HT1080 (cell line): ENCODE results near the gene SEC23B. TPM values are rescaled to one million over a fixed set of nuclear protein-coding genes. Genes with fewer than 3 reads are reported as not detected.
A peak's percentile ranks its signal among the peaks of the same experiment; 100 is the strongest.
"Not testable (repeated sequence)": the region's sequence is repeated elsewhere in the genome, so short reads cannot be mapped to it uniquely, and the experiment has no call there.

Experiments used
- DNase-seq: peaks from one replicate; pipeline ENCODE4 v3.0.0-alpha.2; 2015; ENCODE audit warnings: low read depth
- total RNA-seq: library from RNA; depleted of rRNA; stranded (reverse); fragments of >200 nt; shearing (Covaris generic); gene quantifications from 2 replicates; pipeline ENCODE4 v1.2.3, GENCODE V29; 2014

SEC23B gene
- total RNA-seq, 1 experiment from 2014 or later, result 95.2 TPM

DNA sequence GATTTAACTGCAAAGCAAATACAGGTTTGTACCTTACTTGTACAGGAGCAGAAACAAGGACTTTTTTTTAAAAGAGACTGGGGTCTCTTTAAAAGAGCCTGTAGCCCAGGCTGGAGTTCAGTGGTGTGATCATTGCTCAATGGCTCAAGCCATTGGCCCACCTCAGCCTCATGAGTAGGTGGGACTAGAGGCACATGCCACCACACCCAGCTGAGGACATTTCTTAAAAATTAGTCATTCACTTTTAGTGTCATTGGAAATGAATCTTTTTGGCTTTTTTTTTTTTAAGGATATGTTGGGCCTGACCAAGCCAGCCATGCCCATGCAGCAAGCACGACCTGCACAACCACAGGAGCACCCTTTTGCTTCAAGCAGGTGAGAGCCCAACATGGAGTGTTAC, 16.9 kb downstream of the SEC23B start:
- DNase-seq, result peak; percentile 93

DNA sequence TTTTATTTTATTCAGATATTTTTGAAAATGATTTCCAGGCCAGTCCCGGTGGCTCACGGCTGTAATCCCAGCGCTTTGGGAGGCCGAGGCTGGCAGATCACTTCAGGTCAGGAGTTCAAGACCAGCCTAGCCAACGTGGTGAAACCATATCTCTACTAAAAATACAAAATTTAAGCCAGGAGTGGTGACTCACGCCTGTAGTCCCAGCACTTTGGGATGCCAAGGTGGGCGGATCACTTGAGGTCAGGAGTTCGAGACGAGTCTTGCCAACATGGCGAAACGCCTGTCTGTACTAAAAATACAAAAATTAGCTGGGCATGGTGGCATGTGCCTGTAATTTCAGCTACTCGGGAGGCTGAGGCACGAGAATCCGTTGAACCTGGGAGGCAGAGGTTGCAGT, 19.0 kb downstream of the SEC23B start:
- not testable (repeated sequence) for DNase-seq

DNA sequence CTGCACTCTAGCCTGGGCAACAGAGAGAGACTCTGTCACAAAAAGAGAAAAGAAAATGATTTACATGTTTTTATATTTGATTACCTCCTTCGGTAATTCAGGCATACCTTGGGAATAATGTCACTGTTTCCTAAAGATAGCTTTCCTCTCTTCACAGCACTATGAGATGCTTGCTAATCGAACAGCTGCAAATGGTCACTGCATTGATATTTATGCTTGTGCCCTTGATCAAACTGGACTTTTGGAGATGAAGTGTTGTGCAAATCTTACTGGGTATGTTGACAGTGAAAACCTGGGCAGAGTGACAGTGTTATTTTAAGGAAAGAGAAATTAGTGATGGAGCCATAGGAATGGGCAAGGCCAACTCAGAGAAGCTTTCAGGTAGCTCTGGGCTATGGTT, 19.6 kb downstream of the SEC23B start:
- DNase-seq, result no peak

DNA sequence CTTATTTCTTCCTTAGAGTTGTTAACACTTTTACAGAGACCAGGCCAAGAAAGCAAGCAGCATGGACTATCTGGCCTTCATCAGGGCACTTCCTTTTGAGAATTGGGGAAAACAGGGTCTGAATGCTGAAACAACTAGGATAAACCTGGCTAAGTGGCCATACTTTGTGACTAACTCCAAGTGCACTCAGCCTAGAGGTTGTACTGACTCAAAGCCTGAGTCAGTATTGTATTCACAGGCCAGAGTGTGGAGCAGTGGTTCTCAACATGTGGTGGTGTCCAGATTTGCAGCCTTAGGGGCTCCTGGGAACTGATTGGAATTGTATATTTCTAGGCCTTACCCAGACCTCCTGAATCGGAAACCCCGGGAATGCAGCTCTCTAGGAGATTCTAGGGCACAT, 20.1 kb downstream of the SEC23B start:
- DNase-seq, result peak; percentile 76

DNA sequence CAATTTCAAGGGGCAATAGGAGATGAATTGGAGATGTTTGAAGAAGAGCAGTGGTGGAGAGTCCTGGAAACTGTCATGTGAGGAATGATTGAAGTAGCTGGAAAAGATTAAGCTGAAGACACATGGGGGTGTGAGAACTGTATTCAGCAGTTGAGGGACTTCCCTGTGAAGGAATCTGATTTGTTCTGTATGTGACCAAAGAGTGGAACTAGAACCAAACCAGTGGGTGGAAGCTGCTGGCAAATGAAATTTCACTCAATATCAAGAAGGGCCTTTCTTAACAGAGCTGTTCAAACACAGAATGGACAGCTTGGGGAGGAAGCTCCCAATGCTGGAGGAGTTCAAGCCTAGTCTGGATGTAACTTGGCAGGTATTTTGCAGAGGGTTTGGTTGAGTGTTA, 21.3 kb downstream of the SEC23B start:
- DNase-seq, result no peak

DNA sequence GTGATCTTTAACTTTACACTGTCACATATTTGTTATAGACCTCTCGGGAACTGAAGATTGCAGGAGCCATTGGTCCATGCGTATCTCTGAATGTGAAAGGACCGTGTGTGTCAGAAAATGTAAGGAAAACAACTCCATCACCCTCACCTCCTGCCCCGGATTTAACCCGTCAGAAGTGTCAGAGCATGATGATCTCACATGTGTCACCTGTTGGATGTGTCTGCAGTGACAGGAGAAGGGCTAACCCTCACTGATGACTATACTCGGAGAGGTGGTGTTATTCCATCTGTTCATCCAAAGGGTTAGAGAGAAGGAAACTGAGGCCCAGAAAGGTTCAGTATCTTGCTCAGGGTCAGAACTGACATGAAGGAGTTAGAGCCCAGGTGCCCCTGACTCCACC, 24.9 kb downstream of the SEC23B start:
- no peak for DNase-seq

DNA sequence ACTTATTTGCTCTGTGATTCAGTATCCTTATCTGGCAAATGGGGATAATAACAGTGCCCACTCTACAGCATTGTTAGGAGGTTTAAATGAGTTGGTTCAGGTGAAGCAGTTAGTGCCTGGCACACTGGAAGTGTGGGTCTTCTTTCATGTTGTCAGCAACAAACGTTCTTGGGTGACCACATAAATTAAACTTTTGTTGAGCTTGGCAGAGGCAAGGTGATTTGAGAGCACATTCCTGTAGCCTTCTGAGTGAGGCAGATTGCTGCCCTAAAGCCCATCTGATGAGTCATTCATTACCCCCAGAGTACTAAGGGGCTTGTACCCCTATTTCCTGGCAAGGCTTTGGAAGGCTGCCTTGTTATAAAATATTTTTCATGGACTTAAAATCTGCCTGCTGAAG, 25.8 kb downstream of the SEC23B start:
- peak; percentile 11 for DNase-seq

DNA sequence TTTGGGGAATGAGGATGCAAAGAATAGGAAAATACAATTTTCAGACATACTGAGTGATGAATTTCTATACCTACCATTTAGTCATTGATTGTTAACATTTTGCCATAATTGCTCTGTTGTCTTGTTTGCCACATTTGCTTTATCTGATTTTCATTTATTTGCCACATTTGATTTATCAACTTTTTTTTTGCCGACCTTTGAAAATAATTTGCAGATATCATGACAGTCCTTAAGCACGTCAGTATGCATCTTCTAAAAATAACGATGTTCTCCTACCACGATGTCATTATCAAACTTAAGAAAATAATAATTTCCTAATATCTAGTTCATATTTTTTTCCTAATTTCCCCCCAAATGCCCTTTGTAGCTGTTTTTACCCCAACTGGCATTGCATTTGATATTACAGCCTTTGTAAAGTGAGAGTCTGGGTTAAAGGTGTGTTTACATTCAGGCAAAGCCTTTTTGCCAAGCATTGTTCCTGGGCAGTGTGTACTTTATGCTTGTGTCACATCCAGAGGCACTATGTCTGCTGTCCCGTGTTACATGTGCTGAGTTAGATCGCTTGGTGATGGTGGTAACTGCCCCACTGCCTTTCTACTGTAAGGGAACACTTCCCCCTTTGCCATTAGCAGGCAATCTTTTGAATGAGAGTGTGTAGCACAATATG, 26.4 kb downstream of the SEC23B start:
- DNase-seq, result no peak

DNA sequence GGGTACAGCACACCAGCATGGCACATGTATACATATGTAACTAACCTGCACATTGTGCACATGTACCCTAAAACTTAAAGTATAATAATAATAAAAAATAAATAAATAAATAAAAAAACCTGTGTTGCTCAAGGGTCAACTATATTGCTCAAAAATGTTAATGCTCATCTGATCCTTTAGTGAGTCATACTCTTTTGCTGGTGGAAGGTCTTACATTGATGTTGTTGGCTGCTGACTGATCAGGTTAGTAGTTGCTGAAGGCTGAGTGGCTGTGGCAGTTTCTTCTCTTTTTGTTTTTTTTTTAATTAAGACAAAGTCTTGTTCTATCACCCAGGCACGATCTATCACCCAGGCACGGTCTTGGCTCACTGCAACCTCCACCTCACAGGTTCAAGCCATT, 29.9 kb downstream of the SEC23B start:
- DNase-seq, result peak; percentile 12

DNA sequence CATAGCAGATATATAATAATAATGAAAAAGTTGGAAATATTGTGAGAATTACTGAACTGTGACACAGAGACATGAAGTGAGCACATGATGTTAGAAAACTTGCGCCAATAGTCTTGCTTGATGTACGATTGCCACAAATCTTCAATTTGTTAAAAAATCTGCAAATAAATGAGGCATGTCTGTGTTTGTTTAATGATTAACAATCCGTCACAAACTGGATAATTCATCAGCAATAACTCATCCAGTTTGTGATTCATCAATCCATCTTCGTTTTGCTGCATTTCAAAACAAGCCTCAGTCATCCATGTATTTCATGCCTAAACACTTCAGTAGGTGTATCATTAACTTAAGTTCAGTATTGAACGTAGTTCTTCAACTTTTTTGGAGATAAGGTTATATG, 34.0 kb downstream of the SEC23B start:
- no peak for DNase-seq

DNA sequence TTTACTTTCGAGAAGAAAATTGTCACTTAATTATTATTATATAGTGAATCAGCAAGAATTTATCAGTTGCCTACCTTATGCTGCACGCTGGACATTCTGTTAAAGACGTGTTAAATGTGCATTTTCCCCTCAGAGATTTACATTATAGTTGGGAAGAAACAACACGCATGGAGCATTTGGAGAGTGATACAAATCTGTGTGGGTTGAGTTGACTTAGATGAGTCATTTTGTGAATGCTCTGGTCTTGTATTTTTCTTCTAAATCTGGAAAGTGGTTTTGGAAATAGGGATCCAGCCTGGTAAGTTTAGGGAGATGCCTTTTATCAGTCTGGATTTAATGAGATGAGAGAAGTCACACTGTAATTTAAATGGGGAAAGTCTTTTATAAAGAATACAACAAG, 35.5 kb downstream of the SEC23B start:
- DNase-seq, result no peak

DNA sequence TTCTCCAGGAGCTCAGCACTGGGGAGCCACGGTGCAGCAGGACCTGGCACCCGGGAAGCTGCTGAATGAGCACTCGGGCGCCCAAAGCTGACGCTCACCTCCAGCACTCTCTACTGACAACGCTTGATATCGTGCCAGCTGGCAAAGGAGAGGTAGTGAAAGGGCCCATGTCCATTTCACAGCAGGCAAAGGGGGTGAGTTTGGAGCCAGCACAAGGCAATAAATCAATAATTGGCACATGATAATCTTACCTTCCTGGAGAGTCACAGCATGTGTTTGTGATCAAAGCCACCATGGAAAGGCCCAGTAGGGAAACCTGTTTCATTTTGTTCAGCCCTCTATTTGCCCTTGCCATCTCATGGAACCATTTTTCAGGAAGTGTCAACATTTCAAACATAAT, 36.2 kb downstream of the SEC23B start:
- DNase-seq, result no peak

DNA sequence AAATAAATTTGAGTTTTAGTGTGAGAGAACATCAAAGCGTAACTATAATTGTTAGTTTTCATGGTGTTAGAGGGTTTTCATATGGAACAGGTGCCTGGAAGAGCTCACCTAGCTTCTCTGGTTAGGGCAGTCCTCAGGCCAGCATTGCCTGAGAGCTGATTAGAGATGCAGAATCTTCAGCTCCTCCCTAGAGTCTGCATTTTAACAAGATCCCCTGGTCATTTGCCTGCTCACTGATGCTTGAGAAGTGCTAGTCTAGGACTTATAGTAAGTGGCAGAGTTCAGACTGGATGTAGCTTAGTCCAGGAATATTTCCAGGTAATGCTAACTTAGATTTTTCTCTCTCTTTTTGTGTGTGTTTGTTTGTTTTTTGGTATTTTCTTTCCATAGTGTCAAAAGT, 37.8 kb downstream of the SEC23B start:
- DNase-seq, result no peak

DNA sequence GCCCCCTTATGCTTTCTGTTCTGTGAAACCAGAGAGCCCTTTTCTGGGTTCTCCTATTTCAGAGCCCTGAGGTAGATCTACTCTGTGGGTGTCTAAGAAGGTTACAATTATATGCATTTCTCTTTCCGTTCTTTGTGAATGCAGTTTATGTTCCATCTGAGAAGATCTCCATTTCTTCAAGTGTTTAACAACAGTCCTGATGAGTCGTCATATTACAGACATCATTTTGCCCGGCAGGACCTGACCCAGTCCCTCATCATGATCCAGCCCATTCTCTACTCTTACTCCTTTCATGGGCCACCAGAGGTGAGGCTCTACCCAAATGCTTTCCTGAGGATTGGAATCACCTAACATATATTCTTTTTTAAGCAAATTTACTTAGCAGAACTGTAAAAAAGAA, 40.7 kb downstream of the SEC23B start:
- no peak for DNase-seq

DNA sequence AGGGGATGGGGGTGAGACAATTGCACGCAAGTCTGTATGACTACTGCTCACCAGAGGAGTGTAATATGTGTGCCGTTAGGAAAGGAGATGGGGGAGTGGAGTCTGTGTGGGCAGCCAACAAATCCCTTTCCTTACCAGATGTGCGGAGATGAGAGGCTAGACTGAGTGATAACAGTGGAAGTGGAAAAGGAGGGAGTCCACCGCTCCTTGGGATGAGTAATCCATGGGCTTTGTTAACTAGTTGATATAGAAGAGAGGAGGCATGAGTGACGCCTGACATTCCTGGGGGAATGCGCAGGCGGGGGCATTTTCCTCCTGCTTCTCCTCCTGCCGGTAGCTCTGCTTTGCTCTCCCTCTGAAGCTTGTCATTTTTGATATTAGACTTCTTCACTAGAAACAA, 46.0 kb downstream of the SEC23B start:
- no peak for DNase-seq

DNA sequence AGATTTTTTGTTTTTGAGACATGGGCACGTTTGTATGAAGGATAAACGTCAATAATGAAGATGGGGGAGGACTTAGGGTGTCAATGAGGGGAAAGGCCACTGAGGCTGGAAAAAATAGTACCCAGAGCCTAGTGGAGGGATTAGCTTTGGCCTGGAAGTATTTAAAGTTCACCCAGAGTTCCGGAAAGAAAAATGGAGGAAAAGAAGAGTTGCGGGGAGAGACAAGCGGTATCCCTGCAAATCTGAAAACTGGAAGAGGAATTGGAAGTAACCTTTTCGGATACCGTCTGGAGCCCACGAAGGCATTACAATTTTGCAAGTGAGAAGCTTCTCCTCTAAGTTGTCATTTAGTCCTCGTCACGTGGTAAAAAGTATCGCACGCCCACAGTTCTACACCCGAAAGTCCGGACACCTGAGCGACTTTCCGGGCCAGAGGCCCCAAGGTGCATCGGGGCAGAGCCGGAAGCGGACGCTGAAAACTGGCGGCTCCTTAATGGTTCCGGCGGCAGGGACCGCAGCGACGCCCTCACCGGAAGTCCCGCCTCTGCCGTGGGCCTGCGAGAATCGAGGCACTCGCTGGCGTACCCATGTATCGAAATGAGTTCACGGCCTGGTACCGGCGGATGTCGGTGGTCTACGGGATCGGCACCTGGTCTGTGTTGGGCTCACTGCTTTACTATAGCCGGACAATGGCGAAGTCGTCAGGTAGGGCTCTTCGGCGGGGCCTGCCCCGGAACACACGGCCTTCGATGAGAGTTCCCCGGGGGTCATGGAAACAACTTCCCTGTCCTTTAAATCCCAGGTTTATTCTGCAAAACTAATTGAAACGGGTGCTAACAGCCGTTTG, 59.4 kb downstream of the SEC23B start, which contains the start of gene SMIM26:
SMIM26 (plus strand) TSS at position 541 of the 847 bp plus-strand sequence; CDS start at position 588, 47 bp downstream.
- DNase-seq, result peak; percentile 92

DNA sequence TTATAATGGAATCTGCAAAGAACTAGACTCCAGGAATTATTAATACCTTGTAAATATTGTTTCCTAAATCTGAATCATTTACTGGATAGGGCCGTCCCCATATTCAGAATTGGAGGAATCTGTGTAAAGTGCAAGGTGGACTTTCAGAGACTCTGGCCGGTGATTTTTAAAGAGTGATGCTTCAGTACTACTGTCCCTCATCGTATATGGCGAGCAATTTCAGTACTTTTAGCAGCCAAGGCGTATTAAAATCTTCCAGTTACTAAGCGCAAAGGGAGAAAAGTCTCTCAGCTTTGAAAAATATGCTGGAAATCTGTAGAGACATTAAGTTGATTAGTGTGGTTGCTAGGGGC, 60.0 kb downstream of the SEC23B start:
- DNase-seq, result no peak

DNA sequence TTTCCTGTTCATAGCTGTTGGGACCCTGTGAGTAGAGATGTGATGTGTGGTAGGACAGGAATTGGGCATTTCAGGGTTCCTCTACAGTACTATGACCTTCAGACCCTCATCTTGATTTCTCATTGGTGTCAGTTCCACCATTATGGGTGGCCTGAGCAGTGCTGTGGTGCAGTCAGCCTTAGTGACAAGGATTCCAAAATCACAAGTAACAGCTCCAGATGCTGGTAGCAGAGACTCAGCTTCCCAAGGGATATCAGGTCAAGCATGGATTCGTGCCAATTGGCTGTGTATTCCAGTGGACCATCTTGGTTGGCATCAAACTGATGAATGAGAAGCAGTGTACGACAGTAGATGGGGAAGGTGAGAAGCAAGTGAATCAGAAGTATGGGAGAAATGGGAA, 63.3 kb downstream of the SEC23B start:
- no peak for DNase-seq

DNA sequence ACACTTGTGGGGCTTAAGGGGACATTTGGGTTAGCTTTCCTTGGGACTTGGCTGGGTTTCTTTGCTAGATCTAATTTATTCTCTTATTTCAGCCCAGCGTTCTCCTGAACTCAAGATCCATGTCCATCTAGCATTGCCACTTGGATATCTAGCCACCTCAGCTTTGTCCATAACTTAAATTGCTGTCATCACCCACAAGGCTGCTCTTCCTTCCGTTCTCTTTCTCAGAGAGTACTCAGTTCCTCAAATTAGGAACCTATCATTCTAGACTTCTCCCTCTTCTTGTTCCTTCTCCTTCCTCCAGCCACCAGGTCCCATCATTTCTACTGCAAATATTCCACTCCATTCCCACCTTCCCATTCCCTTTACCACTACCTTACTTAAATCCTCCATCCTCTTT, 63.8 kb downstream of the SEC23B start:
- no peak for DNase-seq

DNA sequence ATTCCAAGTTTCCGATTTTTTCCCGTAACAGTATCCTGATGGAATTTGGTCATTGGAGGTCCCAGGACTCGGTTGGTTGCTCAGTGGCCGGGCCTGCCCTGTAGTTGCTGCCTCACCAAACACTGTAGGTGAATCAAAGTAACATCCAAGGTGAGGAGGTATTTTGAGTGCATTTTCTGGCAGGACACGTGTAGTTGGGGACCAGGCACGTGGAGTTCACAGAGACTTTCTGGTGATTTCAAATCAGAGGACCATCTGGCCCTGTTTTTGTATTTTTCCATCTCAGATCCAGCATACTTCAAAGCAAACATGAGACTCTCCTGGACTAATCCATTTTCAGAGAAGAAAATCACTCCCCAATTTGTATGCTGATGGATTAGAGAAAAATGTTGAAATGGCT, 70.2 kb downstream of the SEC23B start:
- DNase-seq, result no peak

DNA sequence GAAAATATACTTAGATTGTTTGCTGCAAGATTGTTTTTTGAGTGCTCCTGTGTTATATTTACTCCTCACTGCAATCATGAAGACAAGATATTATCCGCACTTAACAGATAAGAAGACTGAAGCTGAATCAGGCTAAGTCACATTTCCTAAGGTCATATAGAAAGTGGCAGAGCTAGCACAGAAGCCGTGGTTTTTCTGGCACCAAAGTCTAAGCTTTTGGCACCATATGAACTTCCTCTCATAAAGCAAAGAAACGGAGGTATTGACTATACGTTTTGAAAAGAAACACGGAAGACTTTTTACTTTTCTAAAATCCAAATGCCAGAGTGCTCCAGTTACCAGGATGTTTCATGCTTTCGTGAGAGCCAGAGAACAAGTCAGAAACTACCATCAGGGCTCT, 70.8 kb downstream of the SEC23B start:
- no peak for DNase-seq

DNA sequence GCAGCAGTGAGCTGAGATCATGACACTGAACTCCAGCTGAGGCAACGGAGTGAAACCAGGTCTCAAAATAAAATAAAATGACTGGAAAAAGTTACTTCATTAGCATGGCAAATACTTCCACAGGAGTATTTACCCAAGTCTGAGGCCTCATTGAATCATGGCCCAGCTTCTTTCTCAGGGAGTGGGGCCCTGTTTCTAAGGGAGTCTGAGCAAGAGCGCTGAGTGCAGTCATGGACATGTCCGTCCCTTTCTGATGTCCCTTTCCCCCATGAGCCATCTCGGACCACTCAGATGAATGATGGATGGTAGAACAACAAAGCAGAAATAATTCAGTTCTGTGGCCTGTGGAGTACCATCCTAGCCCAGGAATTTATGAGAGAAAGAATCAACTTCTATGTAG, 72.3 kb downstream of the SEC23B start:
- no peak for DNase-seq

DNA sequence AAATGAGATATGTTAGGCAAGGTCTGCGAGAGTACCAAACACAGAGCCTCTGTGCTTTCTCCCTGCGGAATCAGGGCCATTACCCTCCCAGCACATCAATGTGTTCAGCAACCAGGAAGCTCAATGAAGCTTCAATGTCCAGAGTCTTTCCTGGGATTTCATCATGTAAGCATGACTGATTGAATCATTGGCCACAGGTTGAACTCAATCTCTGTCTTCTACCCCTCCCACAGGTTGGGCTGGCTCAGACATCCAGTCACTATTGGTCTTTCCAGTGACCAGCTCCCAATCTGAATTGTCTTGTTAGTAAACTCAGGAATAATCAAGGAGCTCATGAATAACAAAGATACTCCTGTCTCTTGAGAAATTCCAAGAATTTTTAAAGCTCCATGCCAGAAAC, 77.4 kb downstream of the SEC23B start:
- peak; percentile 41 for DNase-seq
